Activated CD4-positive, alpha-beta T cell treated with anti-CD3 and anti-CD28 coated beads for 24 hours (primary cell): ENCODE measurements around the gene PIGN.

Experiments used
- DNase-seq, 2 donors: peaks; one replicate each; pipeline ENCODE4 v3.0.0-alpha.2; 2020; ENCODE audit warnings: low read depth in 2 of 2

The PIGN gene

GRCh38 chr18:62017618-62018017 lies 169.2 kb downstream of the PIGN start:
- no peak for DNase-seq

DNA sequence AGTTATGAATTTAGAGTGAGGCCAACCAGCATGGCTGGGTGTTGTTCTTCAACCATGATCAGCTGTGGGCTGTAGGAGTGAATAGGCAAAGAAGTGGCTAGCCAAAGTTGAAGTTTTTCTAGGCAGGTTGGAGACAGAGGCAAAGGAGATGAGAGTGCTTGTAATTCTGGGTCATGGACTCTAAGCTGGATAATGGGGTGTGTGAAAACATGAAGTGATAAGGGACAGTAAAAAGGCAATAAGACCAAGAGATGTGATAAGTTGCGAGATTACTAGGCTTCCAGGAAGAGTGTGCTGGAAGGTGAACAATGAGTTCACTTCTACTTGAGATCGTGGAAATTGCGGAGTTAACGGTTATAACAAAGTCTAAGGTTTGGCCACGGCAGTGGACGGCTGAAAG lies 175.4 kb downstream of the PIGN start:
- no peak for DNase-seq

GRCh38 chr18:62009521-62009920 lies 177.3 kb downstream of the PIGN start:
- no peak for DNase-seq

- no peak for DNase-seq
These were observed 185.5 kb downstream of the PIGN start for GRCh38 chr18:62001396-62001795.

DNA sequence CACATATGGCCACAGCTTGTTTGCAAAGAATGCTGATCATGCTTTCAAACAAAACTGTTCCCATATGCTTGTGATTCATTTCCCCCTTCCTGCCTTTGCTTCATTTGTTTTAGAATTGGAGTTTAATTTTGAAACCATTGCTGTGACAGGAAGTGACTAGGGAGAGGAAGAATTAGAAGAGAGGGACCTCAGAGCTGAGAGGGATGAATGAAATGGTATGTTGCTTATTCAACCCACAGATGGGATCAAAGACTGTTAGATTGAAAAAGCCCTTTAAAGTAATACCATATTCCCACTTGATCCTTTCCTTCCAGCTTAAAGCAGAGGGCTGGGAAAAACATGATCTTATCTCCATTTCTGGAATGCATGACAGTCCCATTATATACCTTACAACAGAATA lies 187.9 kb downstream of the PIGN start:
- no peak for DNase-seq

- no peak for DNase-seq
These were observed 188.5 kb downstream of the PIGN start for GRCh38 chr18:61998335-61998734.

GRCh38 chr18:61995618-61996017 lies 191.2 kb downstream of the PIGN start:
- DNase-seq, result no peak

GRCh38 chr18:61993831-61994230 lies 193.0 kb downstream of the PIGN start:
- DNase-seq, result no peak

- DNase-seq, result no peak
These were observed 193.9 kb downstream of the PIGN start for GRCh38 chr18:61992923-61993322.

GRCh38 chr18:61992285-61992684 lies 194.6 kb downstream of the PIGN start:
- DNase-seq, result no peak

DNA sequence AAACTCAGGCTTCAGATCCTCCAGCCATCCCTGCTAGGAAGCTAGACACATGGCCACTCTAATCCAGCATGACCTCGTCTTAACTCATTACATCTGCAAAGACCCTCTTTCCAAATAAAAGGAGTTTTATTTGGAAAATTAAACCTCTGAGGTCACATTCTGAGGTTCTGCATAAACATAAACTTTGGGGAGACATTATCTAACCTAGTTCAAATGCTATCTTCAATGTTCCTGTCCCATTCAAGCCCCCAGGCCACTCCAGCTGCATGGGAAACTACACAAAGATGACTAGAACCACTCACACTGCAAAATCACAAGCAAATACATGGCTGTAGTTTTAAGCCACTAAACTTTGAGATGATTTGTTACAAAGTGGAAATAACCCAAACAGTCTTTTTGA lies 195.0 kb downstream of the PIGN start:
- DNase-seq, result no peak

- no peak for DNase-seq
These were observed 195.7 kb downstream of the PIGN start for GRCh38 chr18:61991201-61991600.
